ENCODE measurements around the gene RAB20.
"Not testable (repeated sequence)": the region's sequence is repeated elsewhere in the genome, so short reads cannot be mapped to it uniquely, and the experiment has no call there.

Gene RAB20

DNA sequence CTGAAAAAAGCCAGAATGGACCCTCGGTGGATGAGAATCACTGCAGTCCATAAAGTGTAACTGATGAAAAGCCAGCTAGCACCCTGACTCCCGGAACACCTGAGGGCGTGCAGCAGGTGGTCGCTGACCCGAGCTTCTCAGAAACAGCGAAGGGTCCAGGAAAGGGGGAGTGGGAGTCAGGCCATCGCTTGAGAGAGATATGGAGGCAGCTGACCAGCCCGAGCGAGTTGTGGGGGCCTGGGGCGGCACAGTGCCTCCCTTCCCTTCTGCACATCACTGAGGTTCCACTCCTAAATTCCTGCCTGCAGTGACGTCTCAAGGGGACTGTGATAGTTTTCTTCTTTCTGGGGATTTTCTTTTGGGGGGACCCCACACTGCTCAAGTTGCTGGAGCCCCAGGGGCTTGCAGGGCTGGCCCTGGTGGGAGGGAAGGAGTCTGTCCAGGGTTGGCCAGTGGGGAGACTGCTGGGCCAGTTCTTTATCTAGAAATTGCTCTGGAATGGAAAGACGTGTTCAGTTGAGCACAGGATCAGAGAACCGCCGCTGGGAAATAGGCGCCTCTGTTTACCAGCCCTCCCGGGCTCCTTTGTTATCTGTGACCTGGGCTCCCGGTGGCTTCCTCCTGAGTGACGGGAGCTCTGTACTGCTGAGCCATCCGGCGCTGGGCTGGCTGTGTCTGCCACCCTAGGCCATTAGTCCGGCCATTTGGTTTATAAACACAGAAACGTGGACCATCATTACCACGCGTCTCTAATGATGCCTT is 71.3 kb downstream of the RAB20 start:
- H3K4me1 ChIP-seq: no peaks in the 10 kb centered on the region
- no peaks in the 10 kb centered on the region for H3K9me3 ChIP-seq
- no peak for DNase-seq
- TF ChIP-seq, protein P1, sequence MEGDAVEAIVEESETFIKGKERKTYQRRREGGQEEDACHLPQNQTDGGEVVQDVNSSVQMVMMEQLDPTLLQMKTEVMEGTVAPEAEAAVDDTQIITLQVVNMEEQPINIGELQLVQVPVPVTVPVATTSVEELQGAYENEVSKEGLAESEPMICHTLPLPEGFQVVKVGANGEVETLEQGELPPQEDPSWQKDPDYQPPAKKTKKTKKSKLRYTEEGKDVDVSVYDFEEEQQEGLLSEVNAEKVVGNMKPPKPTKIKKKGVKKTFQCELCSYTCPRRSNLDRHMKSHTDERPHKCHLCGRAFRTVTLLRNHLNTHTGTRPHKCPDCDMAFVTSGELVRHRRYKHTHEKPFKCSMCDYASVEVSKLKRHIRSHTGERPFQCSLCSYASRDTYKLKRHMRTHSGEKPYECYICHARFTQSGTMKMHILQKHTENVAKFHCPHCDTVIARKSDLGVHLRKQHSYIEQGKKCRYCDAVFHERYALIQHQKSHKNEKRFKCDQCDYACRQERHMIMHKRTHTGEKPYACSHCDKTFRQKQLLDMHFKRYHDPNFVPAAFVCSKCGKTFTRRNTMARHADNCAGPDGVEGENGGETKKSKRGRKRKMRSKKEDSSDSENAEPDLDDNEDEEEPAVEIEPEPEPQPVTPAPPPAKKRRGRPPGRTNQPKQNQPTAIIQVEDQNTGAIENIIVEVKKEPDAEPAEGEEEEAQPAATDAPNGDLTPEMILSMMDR (IDR thresholded peaks at IDR 0.05; ENCODE audit: low read depth, low read length): no peak
- no peaks in the 10 kb centered on the region for H3K36me3 ChIP-seq
- H3K27me3 ChIP-seq: no peaks in the 10 kb centered on the region
- H3K4me3 ChIP-seq (ENCODE audit: low read depth, low read length): no peak overlapping the region

DNA sequence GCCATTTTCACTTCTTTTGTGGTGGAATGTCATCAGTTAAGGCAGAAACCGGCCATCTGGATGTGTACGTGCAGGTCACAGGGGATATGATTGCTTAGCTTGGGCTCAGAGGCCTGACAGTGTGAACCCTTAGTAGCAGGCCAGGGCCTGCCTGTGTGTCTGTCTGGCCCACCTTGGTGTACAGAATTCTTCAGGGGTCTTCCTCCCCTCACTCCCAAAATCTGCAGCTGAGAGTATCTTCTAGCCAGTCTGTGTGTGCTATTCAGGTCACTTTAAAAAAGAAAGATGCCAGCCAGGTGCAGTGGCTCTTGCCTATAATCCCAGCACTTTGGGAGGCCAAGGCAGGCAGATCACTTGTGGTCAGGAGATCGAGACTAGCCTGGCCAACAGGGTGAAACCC is 74.6 kb downstream of the RAB20 start:
- peaks cover 15% of the 10 kb centered on the region for H3K27me3 ChIP-seq
- not testable (repeated sequence) for H3K4me1 ChIP-seq; DNase-seq; H3K36me3 ChIP-seq; H3K4me3 ChIP-seq (ENCODE audit: low read depth, low read length); H3K9me3 ChIP-seq

DNA sequence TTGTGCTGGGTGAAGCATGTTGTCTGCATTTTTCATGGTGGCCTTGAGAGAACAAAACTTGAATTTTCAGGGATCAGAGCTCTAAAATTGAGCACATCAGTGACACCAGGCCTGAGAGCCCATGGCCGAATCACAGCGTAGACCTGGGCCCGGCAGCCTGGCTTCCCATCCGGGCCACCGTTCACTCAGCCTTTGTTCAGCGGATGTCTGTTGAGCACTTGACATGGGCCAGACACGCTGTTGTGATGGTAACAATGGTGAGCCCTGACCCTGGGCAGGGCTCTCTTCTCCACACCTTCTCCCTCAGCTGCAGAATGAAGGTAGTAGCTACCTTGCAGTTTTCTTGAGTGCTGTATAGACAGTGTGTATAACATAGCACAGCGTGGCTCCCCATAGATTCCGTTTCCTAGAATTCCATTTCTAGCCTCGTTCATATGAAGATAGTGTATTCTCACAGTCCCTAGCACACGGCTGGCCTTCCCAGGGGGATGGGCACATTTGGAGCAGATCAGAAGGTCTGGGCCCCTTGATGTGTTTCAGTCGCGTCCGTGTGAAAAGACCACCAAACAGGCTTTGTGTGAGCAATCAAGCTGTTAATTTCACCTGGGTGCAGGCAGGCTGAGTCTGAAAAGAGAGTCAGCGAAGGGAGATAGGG is 75.3 kb downstream of the RAB20 start:
- Histone ChIP-seq H3K4me1 (no peaks in the 10 kb centered on the region), H3K4me3 (ENCODE audit: low read depth, low read length) (no peak overlapping the region), H3K27me3 (peaks cover 16% of the 10 kb centered on the region), H3K36me3 (no peaks in the 10 kb centered on the region), H3K9me3 (no peaks in the 10 kb centered on the region)
- DNase-seq: no peak
- TF ChIP-seq, protein P1 (IDR thresholded peaks at IDR 0.05; ENCODE audit: low read depth, low read length): no peak

DNA sequence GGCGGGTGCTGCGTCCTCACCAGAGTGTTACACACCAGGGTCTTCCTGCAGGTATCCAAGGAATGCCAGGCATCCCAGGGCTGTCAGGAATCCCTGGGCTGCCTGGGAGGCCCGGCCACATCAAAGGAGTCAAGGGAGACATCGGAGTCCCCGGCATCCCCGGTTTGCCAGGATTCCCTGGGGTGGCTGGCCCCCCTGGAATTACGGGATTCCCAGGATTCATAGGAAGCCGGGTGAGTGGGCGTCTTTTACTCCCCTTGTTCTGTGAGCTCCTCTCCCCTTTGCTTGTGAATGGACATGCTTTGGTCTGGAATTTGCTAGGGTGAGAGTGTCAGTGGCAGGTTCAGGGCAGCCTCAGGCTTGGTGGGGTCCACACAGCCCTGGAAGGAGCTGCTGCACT is 75.9 kb downstream of the RAB20 start:
- Histone ChIP-seq H3K4me1 (no peaks in the 10 kb centered on the region), H3K4me3 (ENCODE audit: low read depth, low read length) (no peak overlapping the region), H3K27me3 (peaks cover 16% of the 10 kb centered on the region), H3K36me3 (no peaks in the 10 kb centered on the region), H3K9me3 (no peaks in the 10 kb centered on the region)
- no peak for DNase-seq
- TF ChIP-seq, protein P1 (IDR thresholded peaks at IDR 0.05; ENCODE audit: low read depth, low read length): no peak

DNA sequence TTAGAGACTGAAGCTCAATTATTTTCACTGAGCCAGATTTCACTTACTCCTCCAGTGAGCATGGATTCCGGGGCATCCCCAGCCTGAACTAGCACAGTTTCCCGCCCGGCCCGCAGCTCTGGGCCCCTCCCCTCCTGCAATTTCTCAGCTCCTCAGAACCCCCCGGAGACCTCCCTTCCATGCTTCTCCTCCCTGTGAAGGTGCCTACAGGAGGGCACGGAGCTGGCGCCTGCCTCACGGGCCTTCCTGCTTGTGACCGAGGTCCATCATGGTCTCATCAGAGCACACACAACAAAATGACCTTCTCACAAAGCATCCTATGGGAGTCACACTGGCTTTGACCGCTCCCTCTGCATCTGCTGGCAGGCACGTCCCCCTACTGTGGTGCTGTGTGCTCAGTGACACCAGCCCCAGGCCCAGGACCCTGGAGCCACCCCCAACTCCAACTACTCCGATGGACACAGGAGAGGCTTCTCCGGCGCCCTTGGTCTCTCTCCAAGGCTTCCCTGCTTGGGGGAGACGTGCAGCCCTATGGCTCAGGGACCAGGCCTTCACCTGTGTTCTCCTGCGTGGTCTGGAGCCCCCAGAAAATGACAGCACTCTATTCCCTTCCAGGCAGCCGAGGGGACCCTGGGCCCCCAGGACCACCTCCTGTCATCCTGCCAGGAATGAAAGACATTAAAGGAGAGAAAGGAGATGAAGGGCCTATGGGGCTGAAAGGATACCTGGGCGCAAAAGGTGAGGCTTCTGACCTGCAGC is 77.1 kb downstream of the RAB20 start:
- TF ChIP-seq, protein P1 (IDR thresholded peaks at IDR 0.05; ENCODE audit: low read depth, low read length): no peak
- H3K9me3 ChIP-seq: no peaks in the 10 kb centered on the region
- H3K4me3 ChIP-seq (ENCODE audit: low read depth, low read length): no peak overlapping the region
- peaks cover 21% of the 10 kb centered on the region for H3K27me3 ChIP-seq
- no peaks in the 10 kb centered on the region for H3K4me1 ChIP-seq
- no peak for DNase-seq
- H3K36me3 ChIP-seq: no peaks in the 10 kb centered on the region

DNA sequence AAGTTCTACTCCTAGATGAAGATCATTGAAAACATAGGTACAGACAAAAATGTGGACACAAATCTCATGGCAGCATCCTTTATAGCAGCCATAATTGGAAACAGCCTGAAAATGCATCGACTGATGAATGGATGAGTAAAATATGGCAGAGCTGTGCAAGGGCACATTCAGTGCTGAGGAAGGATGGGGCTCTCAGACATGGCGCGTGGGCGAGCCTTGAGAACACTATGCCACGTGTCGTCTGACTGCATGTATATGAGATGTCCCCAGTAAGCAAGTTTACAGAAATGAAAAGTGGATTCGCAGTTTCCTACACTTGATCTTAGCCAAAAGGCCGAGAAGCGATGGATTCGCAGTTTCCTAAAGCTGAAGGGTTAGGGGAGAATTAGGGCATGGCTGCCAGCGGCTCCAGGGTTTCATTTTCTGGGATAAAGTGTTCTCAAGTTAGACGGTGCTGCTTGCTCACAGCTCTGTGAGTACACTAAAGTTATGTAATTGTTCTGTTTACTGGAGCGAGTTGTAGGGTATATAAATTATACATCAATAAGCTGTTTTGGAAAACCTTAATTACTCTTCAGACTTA is 78.0 kb downstream of the RAB20 start:
- no peak for DNase-seq
- Histone ChIP-seq H3K36me3 (no peaks in the 10 kb centered on the region), H3K4me3 (ENCODE audit: low read depth, low read length) (no peak overlapping the region), H3K27me3 (peaks cover 22% of the 10 kb centered on the region), H3K4me1 (no peaks in the 10 kb centered on the region), H3K9me3 (no peaks in the 10 kb centered on the region)
- TF ChIP-seq, protein P1 (IDR thresholded peaks at IDR 0.05; ENCODE audit: low read depth, low read length): no peak
